ENCODE results near the gene NHLH1.
A peak's percentile ranks its signal among the peaks of the same experiment; 100 is the strongest.

NHLH1 gene

GRCh38 chr1:160419838-160420169, 52.9 kb downstream of the NHLH1 start:
- TF ChIP-seq CTCF (IDR thresholded peaks at IDR 0.05; ENCODE audit: extremely low read depth, insufficient read depth, missing control alignments) = no peak
- DNase-seq (ENCODE audit: low spot score) = peak; percentile 3
- in situ Hi-C loops (cut with MboI; ENCODE audit: low pct_unique_long_range_greater_than_20kb, low sequenced_read_pairs, unreplicated experiment) = loop anchor here (25.0 kb wide), 2 partner anchors 417 to 542 kb away; partner anchors contain the start of gene ITLN2

GRCh38 chr1:160420881-160421842, 54.3 kb downstream of the NHLH1 start:
- no peak for TF ChIP-seq CTCF (IDR thresholded peaks at IDR 0.05; ENCODE audit: extremely low read depth, insufficient read depth, missing control alignments)
- in situ Hi-C loops (cut with MboI; ENCODE audit: low pct_unique_long_range_greater_than_20kb, low sequenced_read_pairs, unreplicated experiment) = loop anchor here (25.0 kb wide), 2 partner anchors 416 to 541 kb away; partner anchors contain the start of gene ITLN2
- no peak for DNase-seq (ENCODE audit: low spot score)

- in situ Hi-C loops (cut with MboI; ENCODE audit: low pct_unique_long_range_greater_than_20kb, low sequenced_read_pairs, unreplicated experiment) = loop anchor here (25.0 kb wide), 2 partner anchors 415 to 540 kb away; partner anchors contain the start of gene ITLN2
- no peak for DNase-seq (ENCODE audit: low spot score)
- no peak for TF ChIP-seq CTCF (IDR thresholded peaks at IDR 0.05; ENCODE audit: extremely low read depth, insufficient read depth, missing control alignments)
Observed at GRCh38 chr1:160421881-160422280, 55.0 kb downstream of the NHLH1 start.
